Right forelimb (tissue), 1 donor: ENCODE data around the gene NXN.
"Not testable (repeated sequence)": the region's sequence is repeated elsewhere in the genome, so short reads cannot be mapped to it uniquely, and the experiment has no call there.

ENCODE experiments used
- DNase-seq: peaks from one replicate; pipeline ENCODE4 v3.0.0-alpha.2; 2018

NXN gene

DNA sequence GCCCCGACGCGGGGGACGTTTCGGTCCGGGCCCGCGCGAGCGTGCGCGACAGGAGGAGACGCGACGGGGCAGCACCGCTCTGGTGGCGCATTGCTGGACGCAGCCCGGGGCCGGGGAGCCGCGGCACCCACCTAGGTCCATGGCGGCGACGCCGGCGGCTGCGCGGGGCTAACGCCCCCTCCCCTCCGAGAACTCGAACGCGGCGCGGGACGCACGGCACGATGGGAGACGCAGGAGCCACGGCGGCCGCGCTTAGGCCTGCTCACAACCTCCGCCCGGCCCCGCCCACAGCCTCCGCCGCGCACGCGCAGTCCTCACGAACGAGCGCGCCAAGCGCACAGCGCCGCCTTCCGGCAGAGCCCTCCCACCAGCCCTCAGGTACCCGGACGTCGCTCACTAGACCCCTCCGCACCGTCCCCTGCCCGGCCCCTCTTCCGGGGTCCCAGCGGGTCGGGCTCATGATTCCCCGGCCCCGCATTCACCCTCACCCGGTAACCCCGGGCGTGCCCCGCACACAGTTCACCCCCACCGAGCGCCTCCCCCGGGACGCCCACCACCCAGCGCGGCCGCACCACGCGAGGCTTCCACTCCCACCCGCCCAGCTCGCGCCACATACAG, 227.5 kb downstream of the NXN start, which contains the start of gene GEMIN4:
Gene GEMIN4, minus strand, starts transcription at position 263 of the 618 bp plus-strand sequence. Its CDS starts 122 bp downstream, at position 141.
- peak; percentile 99 for DNase-seq

DNA sequence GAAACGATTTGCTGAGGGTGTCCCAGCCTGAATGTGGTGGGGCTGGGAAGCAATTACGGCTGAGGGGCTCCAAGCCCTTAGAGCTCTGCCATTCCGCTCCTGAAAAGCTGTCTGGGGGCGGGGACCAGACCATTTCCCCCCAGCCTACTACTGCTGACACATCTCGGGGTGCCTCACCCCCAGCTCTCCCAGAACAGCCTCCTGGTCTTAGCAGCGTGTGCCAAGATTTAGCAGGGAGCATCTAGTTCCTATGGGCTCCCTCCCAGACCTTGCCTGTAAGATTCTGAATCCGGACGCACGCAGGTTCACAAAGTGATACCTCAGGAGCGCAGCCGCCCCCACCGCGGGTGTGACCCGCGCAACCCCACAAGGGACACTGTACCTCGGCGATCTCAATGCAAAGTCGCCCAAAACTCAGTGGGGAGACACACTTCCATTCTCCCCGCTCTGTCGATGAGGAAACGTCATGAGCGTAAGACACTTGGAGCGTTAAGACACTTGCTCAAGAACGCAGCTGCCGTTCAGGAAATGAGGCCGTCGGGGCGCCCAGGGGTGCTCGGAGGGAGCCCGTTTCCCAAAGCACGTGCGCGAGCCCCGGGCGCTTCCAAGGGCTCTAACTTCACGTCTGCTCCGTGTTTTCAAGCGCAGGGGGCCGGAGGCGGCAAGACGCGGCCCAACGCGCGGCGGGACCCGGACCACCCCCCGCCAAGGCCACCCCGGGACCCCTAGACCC, 228.1 kb downstream of the NXN start:
- DNase-seq: no peak

DNA sequence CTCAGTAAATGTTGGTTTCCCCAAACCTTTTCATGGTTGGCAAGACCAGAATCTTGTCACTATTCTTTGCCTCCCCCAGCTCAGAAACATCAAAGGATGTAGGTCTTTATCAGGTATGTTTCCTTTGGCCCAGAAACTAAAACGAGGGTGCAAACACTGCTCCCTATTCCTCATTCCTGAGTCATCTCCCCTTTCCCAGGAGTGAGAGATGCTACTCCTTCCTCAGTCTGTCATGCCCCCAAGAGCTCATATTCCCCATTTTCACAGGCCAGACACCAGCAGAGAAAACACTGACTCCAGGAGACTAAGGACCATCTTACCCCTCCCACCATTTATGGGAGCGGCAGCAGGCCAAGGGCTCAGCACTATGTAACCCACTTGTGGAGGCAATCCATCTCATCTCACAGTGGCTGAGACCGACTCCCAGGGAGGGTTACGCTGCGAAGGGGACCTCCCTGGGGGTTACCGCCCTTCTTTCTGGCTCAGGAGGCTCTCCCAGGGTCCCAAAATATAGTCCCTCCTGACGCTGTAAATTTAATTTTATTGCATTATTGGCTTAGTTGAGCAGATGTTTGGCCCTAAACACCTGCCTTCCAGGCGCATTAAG, 229.0 kb downstream of the NXN start:
- no peak for DNase-seq

DNA sequence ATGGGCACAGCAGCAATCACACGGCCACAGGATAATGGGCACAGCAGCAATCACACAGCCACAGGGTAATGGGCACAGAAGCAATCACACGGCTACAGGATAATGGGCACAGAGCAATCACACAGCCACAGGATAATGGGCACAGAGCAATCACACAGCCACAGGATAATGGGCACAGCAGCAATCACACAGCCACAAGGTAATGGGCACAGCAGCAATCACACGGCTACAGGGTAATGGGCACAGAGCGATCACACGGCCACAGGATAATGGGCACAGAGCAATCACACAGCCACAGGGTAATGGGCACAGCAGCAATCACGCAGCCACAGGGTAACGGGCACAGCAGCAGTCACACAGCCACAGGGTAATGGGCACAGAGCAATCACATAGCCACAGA, 230.2 kb downstream of the NXN start:
- not testable (repeated sequence) for DNase-seq
